MM.1S (cell line): ENCODE data around the gene FAR2.

Experiments
- DNase-seq: peaks from one replicate; pipeline ENCODE4 v3.0.0-alpha.2; 2015
- H2AFZ ChIP-seq: fragments of 300-600 bp; sonication (generic); 2 replicates; pipeline ENCODE4 v1.6.0; 2016; ENCODE audit warnings: antibody characterized with exemption, low read length
- H3F3A ChIP-seq: fragments of 300-600 bp; sonication (generic); 2 replicates; pipeline ENCODE4 v1.6.1; 2016; ENCODE audit warnings: mild to moderate bottlenecking, antibody characterized with exemption, low read length, moderate library complexity, mixed read lengths; ENCODE audit not compliant: insufficient read depth
- H3K27ac ChIP-seq: fragments of 300-600 bp; sonication (generic); 2 replicates; pipeline ENCODE4 v1.5.1; 2016; ENCODE audit warnings: mild to moderate bottlenecking, low read length
- H3K27me3 ChIP-seq: fragments of 300-600 bp; sonication (generic); replicated peaks from 2 replicates; pipeline ENCODE4 v1.6.0; 2016; ENCODE audit warnings: low read length; ENCODE audit not compliant: insufficient read depth
- H3K36me3 ChIP-seq: fragments of 300-600 bp; sonication (generic); replicated peaks from 2 replicates; pipeline ENCODE4 v1.6.1; 2016; ENCODE audit warnings: mild to moderate bottlenecking, low read length, mixed read lengths; ENCODE audit not compliant: insufficient read depth
- H3K4me1 ChIP-seq: fragments of 300-600 bp; sonication (generic); 2 replicates; pipeline ENCODE4 v1.6.1; 2016; ENCODE audit warnings: low read length, mixed read lengths
- H3K4me2 ChIP-seq: fragments of 300-600 bp; sonication (generic); 2 replicates; pipeline ENCODE4 v1.6.0; 2016; ENCODE audit warnings: low read depth, low read length
- H3K4me3 ChIP-seq: fragments of 300-600 bp; sonication (generic); 2 replicates; pipeline ENCODE4 v1.5.1; 2016; ENCODE audit warnings: low read length, mixed read lengths
- H3K79me2 ChIP-seq: fragments of 300-600 bp; sonication (generic); 2 replicates; pipeline ENCODE4 v1.6.1; 2016; ENCODE audit warnings: mixed run types, low read length, mixed read lengths
- H3K9ac ChIP-seq: fragments of 300-600 bp; sonication (generic); 2 replicates; pipeline ENCODE4 v1.6.1; 2016; ENCODE audit warnings: low read length, mixed read lengths
- H3K9me2 ChIP-seq: fragments of 300-600 bp; sonication (generic); replicated peaks from 2 replicates; pipeline ENCODE4 v1.6.1; 2016; ENCODE audit warnings: mild to moderate bottlenecking, low read length, mixed read lengths; ENCODE audit not compliant: insufficient read depth
- H3K9me3 ChIP-seq: fragments of 300-600 bp; sonication (generic); replicated peaks from 2 replicates; pipeline ENCODE4 v1.6.1; 2016; ENCODE audit warnings: mild to moderate bottlenecking, low read length, mixed read lengths; ENCODE audit not compliant: insufficient read depth
- H4K20me1 ChIP-seq: fragments of 300-600 bp; sonication (generic); 2 replicates; pipeline ENCODE4 v1.6.1; 2016; ENCODE audit warnings: mild to moderate bottlenecking, low read length, moderate library complexity, mixed read lengths; ENCODE audit not compliant: insufficient read depth
- EZH2 ChIP-seq: fragments of 300-600 bp; sonication (generic); optimal IDR thresholded peaks from 2 replicates; pipeline ENCODE3; 2017; ENCODE audit warnings: low read depth, mild to moderate bottlenecking, antibody characterized with exemption, low read length, mixed read lengths
- EZH2phosphoT487 ChIP-seq: fragments of 300-600 bp; sonication (generic); IDR thresholded peaks from 2 replicates; pipeline ENCODE4 v1.6.1; 2018; ENCODE audit warnings: antibody characterized with exemption, low read length
- TF ChIP-seq, protein P1 (sequence below): fragments of 300-600 bp; sonication (generic); IDR thresholded peaks from 2 replicates; pipeline ENCODE4 v1.5.1; 2016; ENCODE audit warnings: antibody characterized with exemption, low read length, mixed read lengths

Gene FAR2

DNA sequence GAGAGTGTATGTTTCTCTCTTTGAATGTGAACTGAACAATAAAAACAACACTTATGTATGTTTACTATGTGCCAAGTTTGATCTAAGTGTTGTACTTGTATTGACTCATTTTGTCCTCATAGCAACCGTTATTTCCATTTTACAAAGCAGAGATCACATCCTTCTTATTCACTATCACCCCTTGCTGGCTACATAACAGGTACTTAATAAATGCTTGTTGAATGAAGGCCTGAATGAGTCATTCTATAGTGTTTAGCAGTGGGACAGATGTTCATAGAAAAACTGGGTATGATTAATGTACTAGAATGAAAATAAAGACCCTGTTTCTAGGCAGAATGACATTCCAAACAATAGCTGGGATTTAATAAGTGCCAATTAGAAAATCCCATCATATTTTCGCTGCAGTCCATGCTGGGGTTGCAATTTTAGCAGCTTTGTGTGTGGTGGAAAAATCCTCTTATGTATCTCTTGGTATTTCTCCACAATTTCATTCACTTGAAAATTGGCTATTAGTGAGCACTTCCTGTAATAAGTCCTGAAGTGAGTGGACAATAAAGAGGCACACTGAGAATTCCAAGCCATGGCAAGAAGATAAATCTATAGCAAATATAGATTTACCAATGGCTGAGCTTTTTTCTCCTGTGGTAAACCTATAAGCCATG, 86.0 kb downstream of the FAR2 start:
- H3K4me2 ChIP-seq: no peak overlapping the region
- H3K79me2 ChIP-seq: no peaks in the 10 kb centered on the region
- H3K27me3 ChIP-seq: no peaks in the 10 kb centered on the region
- no peak for TF ChIP-seq EZH2
- TF ChIP-seq, protein P1, sequence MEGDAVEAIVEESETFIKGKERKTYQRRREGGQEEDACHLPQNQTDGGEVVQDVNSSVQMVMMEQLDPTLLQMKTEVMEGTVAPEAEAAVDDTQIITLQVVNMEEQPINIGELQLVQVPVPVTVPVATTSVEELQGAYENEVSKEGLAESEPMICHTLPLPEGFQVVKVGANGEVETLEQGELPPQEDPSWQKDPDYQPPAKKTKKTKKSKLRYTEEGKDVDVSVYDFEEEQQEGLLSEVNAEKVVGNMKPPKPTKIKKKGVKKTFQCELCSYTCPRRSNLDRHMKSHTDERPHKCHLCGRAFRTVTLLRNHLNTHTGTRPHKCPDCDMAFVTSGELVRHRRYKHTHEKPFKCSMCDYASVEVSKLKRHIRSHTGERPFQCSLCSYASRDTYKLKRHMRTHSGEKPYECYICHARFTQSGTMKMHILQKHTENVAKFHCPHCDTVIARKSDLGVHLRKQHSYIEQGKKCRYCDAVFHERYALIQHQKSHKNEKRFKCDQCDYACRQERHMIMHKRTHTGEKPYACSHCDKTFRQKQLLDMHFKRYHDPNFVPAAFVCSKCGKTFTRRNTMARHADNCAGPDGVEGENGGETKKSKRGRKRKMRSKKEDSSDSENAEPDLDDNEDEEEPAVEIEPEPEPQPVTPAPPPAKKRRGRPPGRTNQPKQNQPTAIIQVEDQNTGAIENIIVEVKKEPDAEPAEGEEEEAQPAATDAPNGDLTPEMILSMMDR: no peak
- no peak for TF ChIP-seq EZH2phosphoT487
- no peaks in the 10 kb centered on the region for H3K9me3 ChIP-seq
- no peaks in the 10 kb centered on the region for H3K9me2 ChIP-seq
- no peaks in the 10 kb centered on the region for H3K4me1 ChIP-seq
- H3K9ac ChIP-seq: no peak overlapping the region
- H3F3A ChIP-seq: no peaks in the 10 kb centered on the region
- H4K20me1 ChIP-seq: no peaks in the 10 kb centered on the region
- H3K4me3 ChIP-seq: no peak overlapping the region
- H3K27ac ChIP-seq: no peak overlapping the region
- no peak for DNase-seq
- H2AFZ ChIP-seq: no peak overlapping the region
- no peaks in the 10 kb centered on the region for H3K36me3 ChIP-seq

DNA sequence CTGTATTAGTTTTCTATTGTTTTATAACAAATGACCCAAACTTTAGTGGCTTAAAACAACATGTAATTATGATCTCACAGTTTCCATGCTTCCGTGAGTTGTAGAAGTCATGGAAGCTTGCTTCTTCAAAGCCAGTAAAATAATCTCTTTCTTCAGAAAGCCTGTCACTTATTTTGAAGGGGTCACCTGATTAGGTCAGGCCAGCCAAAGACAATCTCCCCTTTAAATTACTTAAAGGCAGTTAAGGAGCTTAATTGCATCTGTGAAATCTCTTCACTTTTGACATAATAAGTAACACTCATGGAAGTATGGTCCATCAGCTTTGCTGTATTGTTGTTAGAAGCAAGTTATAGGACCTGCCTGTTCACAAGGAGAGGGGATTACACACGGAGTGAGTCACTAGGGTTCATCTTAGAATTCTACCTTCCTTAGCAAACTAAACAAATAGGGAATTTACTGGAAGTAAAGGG, 89.8 kb downstream of the FAR2 start:
- H3K79me2 ChIP-seq: no peaks in the 10 kb centered on the region
- H3K9me2 ChIP-seq: no peaks in the 10 kb centered on the region
- H3K9me3 ChIP-seq: no peaks in the 10 kb centered on the region
- no peak overlapping the region for H3K4me3 ChIP-seq
- DNase-seq: no peak
- H3K36me3 ChIP-seq: no peaks in the 10 kb centered on the region
- no peak overlapping the region for H3K4me2 ChIP-seq
- H3K4me1 ChIP-seq: no peaks in the 10 kb centered on the region
- H2AFZ ChIP-seq: no peak overlapping the region
- H3F3A ChIP-seq: no peaks in the 10 kb centered on the region
- TF ChIP-seq EZH2phosphoT487 (no peak), EZH2 (no peak)
- TF ChIP-seq, protein P1: no peak
- no peaks in the 10 kb centered on the region for H4K20me1 ChIP-seq
- no peak overlapping the region for H3K9ac ChIP-seq
- H3K27ac ChIP-seq: no peak overlapping the region
- H3K27me3 ChIP-seq: no peaks in the 10 kb centered on the region

DNA sequence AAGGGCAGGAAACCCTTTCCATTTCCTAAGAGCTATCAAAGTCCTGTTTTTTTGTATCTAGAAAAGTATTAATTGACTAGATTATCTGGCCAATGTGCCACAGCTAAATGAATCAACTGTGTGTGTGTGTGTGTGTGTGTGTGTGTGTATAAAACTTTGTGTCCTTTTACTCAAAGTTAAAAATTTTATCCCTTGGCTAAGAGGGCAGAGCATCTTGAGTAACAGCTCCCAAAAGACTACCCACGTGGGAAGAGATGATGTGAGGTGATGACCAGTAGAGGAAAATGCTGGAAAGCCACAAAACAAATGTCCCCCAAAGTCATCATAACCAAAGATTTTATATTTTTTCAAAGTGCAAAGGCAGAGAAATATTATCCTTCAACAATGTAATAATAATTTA, 90.3 kb downstream of the FAR2 start:
- H3K9me2 ChIP-seq: no peaks in the 10 kb centered on the region
- no peaks in the 10 kb centered on the region for H3F3A ChIP-seq
- DNase-seq: no peak
- H3K79me2 ChIP-seq: no peaks in the 10 kb centered on the region
- H3K4me2 ChIP-seq: no peak overlapping the region
- H3K9ac ChIP-seq: no peak overlapping the region
- H3K27ac ChIP-seq: no peak overlapping the region
- no peaks in the 10 kb centered on the region for H3K9me3 ChIP-seq
- H3K4me1 ChIP-seq: no peaks in the 10 kb centered on the region
- H3K36me3 ChIP-seq: no peaks in the 10 kb centered on the region
- H3K4me3 ChIP-seq: no peak overlapping the region
- no peak overlapping the region for H2AFZ ChIP-seq
- H4K20me1 ChIP-seq: no peaks in the 10 kb centered on the region
- no peaks in the 10 kb centered on the region for H3K27me3 ChIP-seq
- TF ChIP-seq EZH2phosphoT487 (no peak), EZH2 (no peak)
- TF ChIP-seq, protein P1: no peak
